AML-193 (cell line): ENCODE results near the gene PLA2G4D.

ENCODE experiments used
- DNase-seq, 2 experiments: peaks; one replicate each; lab custom pipeline; 2025; lab: John Stamatoyannopoulos, UW

The PLA2G4D gene

GRCh38 chr15:42050484-42051255, 43.7 kb downstream of the PLA2G4D start:
- DNase-seq: no peak

- no peak for DNase-seq
Observed at GRCh38 chr15:42048821-42049200, 45.6 kb downstream of the PLA2G4D start.

GRCh38 chr15:42048080-42048820, 46.1 kb downstream of the PLA2G4D start:
- DNase-seq: no peak

- no peak for DNase-seq
Observed at GRCh38 chr15:42046597-42046996, 47.8 kb downstream of the PLA2G4D start.

GRCh38 chr15:42045211-42045615, 49.1 kb downstream of the PLA2G4D start:
- DNase-seq: no peak

- DNase-seq: no peak
Observed at GRCh38 chr15:42042602-42043400, 51.6 kb downstream of the PLA2G4D start.

- no peak for DNase-seq
Observed at GRCh38 chr15:42038401-42038800, 56.0 kb downstream of the PLA2G4D start.

- DNase-seq: no peak
Observed at GRCh38 chr15:42037656-42038055, 56.7 kb downstream of the PLA2G4D start.

- no peak for DNase-seq
Observed at GRCh38 chr15:42036966-42037365, 57.4 kb downstream of the PLA2G4D start.

- DNase-seq: no peak
Observed at GRCh38 chr15:42036112-42036905, 58.1 kb downstream of the PLA2G4D start.

- DNase-seq: peak; percentile 17 to 36
Observed at GRCh38 chr15:42035435-42035761, 59.0 kb downstream of the PLA2G4D start.

GRCh38 chr15:42034628-42035434, 59.5 kb downstream of the PLA2G4D start:
- DNase-seq: no peak

GRCh38 chr15:42033214-42033873, 61.0 kb downstream of the PLA2G4D start:
- no peak for DNase-seq

GRCh38 chr15:42032376-42033213, 61.8 kb downstream of the PLA2G4D start:
- DNase-seq: no peak

GRCh38 chr15:42031198-42031915, 63.0 kb downstream of the PLA2G4D start:
- no peak for DNase-seq

GRCh38 chr15:42027521-42027920, 66.8 kb downstream of the PLA2G4D start:
- DNase-seq: no peak

GRCh38 chr15:42024303-42024702, 70.1 kb downstream of the PLA2G4D start:
- no peak for DNase-seq

GRCh38 chr15:42021593-42021992, 72.8 kb downstream of the PLA2G4D start:
- no peak for DNase-seq

GRCh38 chr15:42020713-42021273, 73.6 kb downstream of the PLA2G4D start, which contains the start of gene PLA2G4E:
TSS of gene PLA2G4E (minus strand) at chr15:42021042. CDS start at chr15:42021030, 12 bp downstream.
- DNase-seq: no peak
